ENCODE measurements around the gene FOLR2. TPM values are rescaled to one million over a fixed set of nuclear protein-coding genes. Genes with fewer than 3 reads are reported as not detected.

FOLR2 gene
- total RNA-seq, 1 donor from 2014 or later = not detected

DNA sequence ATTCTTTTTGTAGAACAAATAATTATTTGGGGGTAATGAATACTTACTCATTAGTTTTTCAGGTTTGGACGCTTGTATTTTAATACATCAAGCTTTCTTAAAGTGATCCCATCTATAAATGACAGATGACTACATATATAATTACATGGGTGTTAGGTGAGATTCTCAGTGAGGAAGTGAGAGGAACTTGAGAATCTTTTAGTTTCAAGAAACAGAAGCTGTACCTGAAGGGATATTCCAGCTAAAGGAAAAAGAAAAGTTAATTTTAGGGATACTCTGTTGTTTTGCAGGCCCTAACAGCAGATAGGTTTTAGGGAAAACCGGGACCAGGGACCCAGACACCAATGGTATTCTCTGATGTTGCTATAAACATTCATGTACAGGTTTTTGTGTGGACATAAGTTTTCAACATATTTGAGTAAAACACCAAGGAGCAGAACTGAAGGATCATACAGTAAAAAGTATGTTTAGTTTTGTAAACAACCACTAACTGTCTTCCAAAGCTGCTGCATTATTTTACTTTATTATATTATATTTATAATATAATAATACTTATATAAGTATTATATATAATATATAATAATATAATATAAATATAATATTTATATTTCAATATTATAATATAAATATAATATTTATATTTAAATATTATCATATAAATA lies 51.5 kb downstream of the FOLR2 start:
- H3K27me3 ChIP-seq (ENCODE audit: control insufficient read depth, insufficient read depth, low read length) = no peaks in the 10 kb centered on the region
- H3K4me3 ChIP-seq (ENCODE audit: low read depth, low read length) = no peak overlapping the region
- no peaks in the 10 kb centered on the region for H3K36me3 ChIP-seq (ENCODE audit: control insufficient read depth, insufficient read depth, low read length)
- TF ChIP-seq, protein P1, sequence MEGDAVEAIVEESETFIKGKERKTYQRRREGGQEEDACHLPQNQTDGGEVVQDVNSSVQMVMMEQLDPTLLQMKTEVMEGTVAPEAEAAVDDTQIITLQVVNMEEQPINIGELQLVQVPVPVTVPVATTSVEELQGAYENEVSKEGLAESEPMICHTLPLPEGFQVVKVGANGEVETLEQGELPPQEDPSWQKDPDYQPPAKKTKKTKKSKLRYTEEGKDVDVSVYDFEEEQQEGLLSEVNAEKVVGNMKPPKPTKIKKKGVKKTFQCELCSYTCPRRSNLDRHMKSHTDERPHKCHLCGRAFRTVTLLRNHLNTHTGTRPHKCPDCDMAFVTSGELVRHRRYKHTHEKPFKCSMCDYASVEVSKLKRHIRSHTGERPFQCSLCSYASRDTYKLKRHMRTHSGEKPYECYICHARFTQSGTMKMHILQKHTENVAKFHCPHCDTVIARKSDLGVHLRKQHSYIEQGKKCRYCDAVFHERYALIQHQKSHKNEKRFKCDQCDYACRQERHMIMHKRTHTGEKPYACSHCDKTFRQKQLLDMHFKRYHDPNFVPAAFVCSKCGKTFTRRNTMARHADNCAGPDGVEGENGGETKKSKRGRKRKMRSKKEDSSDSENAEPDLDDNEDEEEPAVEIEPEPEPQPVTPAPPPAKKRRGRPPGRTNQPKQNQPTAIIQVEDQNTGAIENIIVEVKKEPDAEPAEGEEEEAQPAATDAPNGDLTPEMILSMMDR (IDR thresholded peaks at IDR 0.05; ENCODE audit: insufficient read depth, low read length, poor library complexity, severe bottlenecking) = no peak
- DNase-seq (ENCODE audit: low read depth) = no peak

Other genes with a start within 250 kb of the FOLR2 start
- 2.9 and 6.4 TPM in 2 replicates for gene IL18BP, start 217.9 kb upstream of the FOLR2 start, total RNA-seq
- 144 and 157 TPM in 2 replicates for gene NUMA1, start 136.3 kb upstream of the FOLR2 start, total RNA-seq
- gene LRRC51, start 135.9 kb upstream of the FOLR2 start, total RNA-seq = 5.7 and 7.3 TPM in 2 replicates
- gene LAMTOR1, start 113.5 kb upstream of the FOLR2 start, total RNA-seq = 201 and 207 TPM in 2 replicates
- gene TOMT, start 110.9 kb upstream of the FOLR2 start, total RNA-seq = not detected in 2 replicates
- 31.7 and 31.8 TPM in 2 replicates for gene ANAPC15, start 104.1 kb upstream of the FOLR2 start, total RNA-seq
- gene FOLR3, start 81.1 kb upstream of the FOLR2 start, total RNA-seq = 0.34 TPM in 1 of 2 replicates, not detected in the other
- 0.55 and 1.7 TPM in 2 replicates for gene FOLR1, start 24.7 kb upstream of the FOLR2 start, total RNA-seq
- gene INPPL1, start 8.0 kb downstream of the FOLR2 start, total RNA-seq = 93.1 and 113 TPM in 2 replicates
- not detected in 2 replicates for gene PHOX2A, start 27.4 kb downstream of the FOLR2 start, total RNA-seq
- 31.6 and 31.8 TPM in 2 replicates for gene CLPB, start 217.7 kb downstream of the FOLR2 start, total RNA-seq

All from kidney epithelial cell (primary cell).